GM18868 (cell line): Measurements from ENCODE around the gene OSBPL8.
"Not testable (repeated sequence)": the region's sequence is repeated elsewhere in the genome, so short reads cannot be mapped to it uniquely, and the experiment has no call there.

Experiments
- ATAC-seq: cut with Tn5 transposase; IDR thresholded peaks from one replicate; pipeline ENCODE4 v1.9.1; 2021; ENCODE audit warnings: mild to moderate bottlenecking, moderate library complexity; ENCODE audit not compliant: unreplicated experiment

The OSBPL8 gene

GRCh38 chr12:76428117-76428516 lies 131.5 kb downstream of the OSBPL8 start:
- no peak for ATAC-seq

- no peak for ATAC-seq
Measured at GRCh38 chr12:76426160-76426559, 133.4 kb downstream of the OSBPL8 start.

GRCh38 chr12:76424941-76425340 lies 134.6 kb downstream of the OSBPL8 start:
- no peak for ATAC-seq

- no peak for ATAC-seq
Measured at GRCh38 chr12:76422543-76423438, 136.8 kb downstream of the OSBPL8 start.

- ATAC-seq = no peak
Measured at GRCh38 chr12:76422154-76422542, 137.4 kb downstream of the OSBPL8 start.

GRCh38 chr12:76421046-76421445 lies 138.5 kb downstream of the OSBPL8 start:
- ATAC-seq = no peak

- no peak for ATAC-seq
Measured at GRCh38 chr12:76420222-76420621, 139.3 kb downstream of the OSBPL8 start.

- no peak for ATAC-seq
Measured at GRCh38 chr12:76417116-76417515, 142.5 kb downstream of the OSBPL8 start.

GRCh38 chr12:76413121-76413520 lies 146.4 kb downstream of the OSBPL8 start:
- no peak for ATAC-seq

GRCh38 chr12:76410781-76411180 lies 148.8 kb downstream of the OSBPL8 start:
- no peak for ATAC-seq

- ATAC-seq = no peak
Measured at GRCh38 chr12:76410371-76410770, 149.2 kb downstream of the OSBPL8 start.

- no peak for ATAC-seq
Measured at GRCh38 chr12:76409074-76409473, 150.5 kb downstream of the OSBPL8 start.

- no peak for ATAC-seq
Measured at GRCh38 chr12:76407710-76408109, 151.9 kb downstream of the OSBPL8 start.

- no peak for ATAC-seq
Measured at GRCh38 chr12:76402259-76402658, 157.3 kb downstream of the OSBPL8 start.

GRCh38 chr12:76400136-76400535 lies 159.4 kb downstream of the OSBPL8 start:
- no peak for ATAC-seq

GRCh38 chr12:76399040-76399439 lies 160.5 kb downstream of the OSBPL8 start:
- no peak for ATAC-seq

GRCh38 chr12:76398106-76398505 lies 161.5 kb downstream of the OSBPL8 start:
- ATAC-seq = no peak

- no peak for ATAC-seq
Measured at GRCh38 chr12:76391461-76391860, 168.1 kb downstream of the OSBPL8 start.

GRCh38 chr12:76387614-76388013 lies 172.0 kb downstream of the OSBPL8 start:
- no peak for ATAC-seq

GRCh38 chr12:76384560-76384959 lies 175.0 kb downstream of the OSBPL8 start:
- ATAC-seq = no peak

- ATAC-seq = no peak
Measured at GRCh38 chr12:76383988-76384387, 175.6 kb downstream of the OSBPL8 start.

GRCh38 chr12:76379261-76379660 lies 180.3 kb downstream of the OSBPL8 start:
- ATAC-seq = no peak

- not testable (repeated sequence) for ATAC-seq
Measured at GRCh38 chr12:76376876-76377275, 182.7 kb downstream of the OSBPL8 start.
